ENCODE measurements around the gene XIRP2. TPM values are rescaled to one million over a fixed set of nuclear protein-coding genes. Genes with fewer than 3 reads are reported as not detected.

The XIRP2 gene
- total RNA-seq, 1 experiment from 2014 or later, result not detected

GRCh38 chr2:166900700-166901099 lies 12.4 kb downstream of the XIRP2 start:
- Histone ChIP-seq H3K27me3 (ENCODE audit: control insufficient read depth, insufficient read depth, low read length) (no peaks in the 10 kb centered on the region), H3K4me3 (ENCODE audit: insufficient read depth, low read depth, low read length) (no peak overlapping the region), H3K36me3 (replicated peaks; ENCODE audit: control insufficient read depth, insufficient read depth, low read length) (no peaks in the 10 kb centered on the region)
- peak; percentile 28 for DNase-seq

GRCh38 chr2:166901336-166901735 lies 13.1 kb downstream of the XIRP2 start:
- DNase-seq, result no peak
- no peaks in the 10 kb centered on the region for H3K36me3 ChIP-seq (replicated peaks; ENCODE audit: control insufficient read depth, insufficient read depth, low read length)
- no peak overlapping the region for H3K4me3 ChIP-seq (ENCODE audit: insufficient read depth, low read depth, low read length)
- H3K27me3 ChIP-seq (ENCODE audit: control insufficient read depth, insufficient read depth, low read length), result no peaks in the 10 kb centered on the region

- H3K36me3 ChIP-seq (replicated peaks; ENCODE audit: control insufficient read depth, insufficient read depth, low read length), result no peaks in the 10 kb centered on the region
- no peak overlapping the region for H3K4me3 ChIP-seq (ENCODE audit: insufficient read depth, low read depth, low read length)
- DNase-seq, result no peak
- no peaks in the 10 kb centered on the region for H3K27me3 ChIP-seq (ENCODE audit: control insufficient read depth, insufficient read depth, low read length)
Observed at GRCh38 chr2:166916987-166917386, 28.7 kb downstream of the XIRP2 start.

- H3K36me3 ChIP-seq (replicated peaks; ENCODE audit: control insufficient read depth, insufficient read depth, low read length), result no peaks in the 10 kb centered on the region
- H3K4me3 ChIP-seq (ENCODE audit: insufficient read depth, low read depth, low read length), result no peak overlapping the region
- DNase-seq, result no peak
- H3K27me3 ChIP-seq (ENCODE audit: control insufficient read depth, insufficient read depth, low read length), result no peaks in the 10 kb centered on the region
Observed at GRCh38 chr2:166917415-166917814, 29.1 kb downstream of the XIRP2 start.

- no peak for DNase-seq
- H3K4me3 ChIP-seq (ENCODE audit: insufficient read depth, low read depth, low read length), result no peak overlapping the region
- H3K27me3 ChIP-seq (ENCODE audit: control insufficient read depth, insufficient read depth, low read length), result no peaks in the 10 kb centered on the region
- H3K36me3 ChIP-seq (replicated peaks; ENCODE audit: control insufficient read depth, insufficient read depth, low read length), result no peaks in the 10 kb centered on the region
Observed at GRCh38 chr2:166921261-166921896, 33.1 kb downstream of the XIRP2 start.

- H3K27me3 ChIP-seq (ENCODE audit: control insufficient read depth, insufficient read depth, low read length), result no peaks in the 10 kb centered on the region
- no peak for DNase-seq
- H3K4me3 ChIP-seq (ENCODE audit: insufficient read depth, low read depth, low read length), result no peak overlapping the region
- no peaks in the 10 kb centered on the region for H3K36me3 ChIP-seq (replicated peaks; ENCODE audit: control insufficient read depth, insufficient read depth, low read length)
Observed at GRCh38 chr2:166924967-166925366, 36.7 kb downstream of the XIRP2 start.

GRCh38 chr2:166926657-166927056 lies 38.4 kb downstream of the XIRP2 start:
- H3K36me3 ChIP-seq (replicated peaks; ENCODE audit: control insufficient read depth, insufficient read depth, low read length), result no peaks in the 10 kb centered on the region
- H3K27me3 ChIP-seq (ENCODE audit: control insufficient read depth, insufficient read depth, low read length), result no peaks in the 10 kb centered on the region
- DNase-seq, result no peak
- H3K4me3 ChIP-seq (ENCODE audit: insufficient read depth, low read depth, low read length), result no peak overlapping the region

GRCh38 chr2:166932032-166932431 lies 43.8 kb downstream of the XIRP2 start:
- no peak for DNase-seq
- H3K36me3 ChIP-seq (replicated peaks; ENCODE audit: control insufficient read depth, insufficient read depth, low read length), result no peaks in the 10 kb centered on the region
- H3K27me3 ChIP-seq (ENCODE audit: control insufficient read depth, insufficient read depth, low read length), result no peaks in the 10 kb centered on the region
- H3K4me3 ChIP-seq (ENCODE audit: insufficient read depth, low read depth, low read length), result no peak overlapping the region

GRCh38 chr2:166934817-166935216 lies 46.5 kb downstream of the XIRP2 start:
- Histone ChIP-seq H3K36me3 (replicated peaks; ENCODE audit: control insufficient read depth, insufficient read depth, low read length) (no peaks in the 10 kb centered on the region), H3K27me3 (ENCODE audit: control insufficient read depth, insufficient read depth, low read length) (no peaks in the 10 kb centered on the region), H3K4me3 (ENCODE audit: insufficient read depth, low read depth, low read length) (no peak overlapping the region)
- DNase-seq, result no peak

- no peak for DNase-seq
- H3K27me3 ChIP-seq (ENCODE audit: control insufficient read depth, insufficient read depth, low read length), result no peaks in the 10 kb centered on the region
- H3K36me3 ChIP-seq (replicated peaks; ENCODE audit: control insufficient read depth, insufficient read depth, low read length), result no peaks in the 10 kb centered on the region
- H3K4me3 ChIP-seq (ENCODE audit: insufficient read depth, low read depth, low read length), result no peak overlapping the region
Observed at GRCh38 chr2:166942377-166942776, 54.1 kb downstream of the XIRP2 start.

GRCh38 chr2:166944909-166945308 lies 56.6 kb downstream of the XIRP2 start:
- Histone ChIP-seq H3K36me3 (replicated peaks; ENCODE audit: control insufficient read depth, insufficient read depth, low read length) (no peaks in the 10 kb centered on the region), H3K4me3 (ENCODE audit: insufficient read depth, low read depth, low read length) (no peak overlapping the region), H3K27me3 (ENCODE audit: control insufficient read depth, insufficient read depth, low read length) (no peaks in the 10 kb centered on the region)
- peak; percentile 4 for DNase-seq

GRCh38 chr2:166957686-166958085 lies 69.4 kb downstream of the XIRP2 start:
- Histone ChIP-seq H3K4me3 (ENCODE audit: insufficient read depth, low read depth, low read length) (no peak overlapping the region), H3K36me3 (replicated peaks; ENCODE audit: control insufficient read depth, insufficient read depth, low read length) (no peaks in the 10 kb centered on the region), H3K27me3 (ENCODE audit: control insufficient read depth, insufficient read depth, low read length) (no peaks in the 10 kb centered on the region)
- no peak for DNase-seq

GRCh38 chr2:166958986-166959481 lies 70.8 kb downstream of the XIRP2 start:
- no peak for DNase-seq
- Histone ChIP-seq H3K27me3 (ENCODE audit: control insufficient read depth, insufficient read depth, low read length) (no peaks in the 10 kb centered on the region), H3K4me3 (ENCODE audit: insufficient read depth, low read depth, low read length) (no peak overlapping the region), H3K36me3 (replicated peaks; ENCODE audit: control insufficient read depth, insufficient read depth, low read length) (no peaks in the 10 kb centered on the region)

- H3K4me3 ChIP-seq (ENCODE audit: insufficient read depth, low read depth, low read length), result no peak overlapping the region
- no peaks in the 10 kb centered on the region for H3K27me3 ChIP-seq (ENCODE audit: control insufficient read depth, insufficient read depth, low read length)
- H3K36me3 ChIP-seq (replicated peaks; ENCODE audit: control insufficient read depth, insufficient read depth, low read length), result no peaks in the 10 kb centered on the region
- no peak for DNase-seq
Observed at GRCh38 chr2:166959556-166959955, 71.3 kb downstream of the XIRP2 start.

GRCh38 chr2:166960702-166961270 lies 72.5 kb downstream of the XIRP2 start:
- no peak for DNase-seq
- no peaks in the 10 kb centered on the region for H3K27me3 ChIP-seq (ENCODE audit: control insufficient read depth, insufficient read depth, low read length)
- H3K36me3 ChIP-seq (replicated peaks; ENCODE audit: control insufficient read depth, insufficient read depth, low read length), result no peaks in the 10 kb centered on the region
- no peak overlapping the region for H3K4me3 ChIP-seq (ENCODE audit: insufficient read depth, low read depth, low read length)

Measured in H7 (cell line).